IMR-90 (cell line): ENCODE measurements around the gene VPS13A. TPM values are rescaled to one million over a fixed set of nuclear protein-coding genes. Genes with fewer than 3 reads are reported as not detected.

Experiments
- ATAC-seq: fragments of 200-7000 bp; cut with Tn5 transposase; 2 replicates; pipeline ENCODE4 v1.9.1; 2020; ENCODE audit warnings: low read depth, mild to moderate bottlenecking, moderate library complexity
- BruUV-seq: library from RNA; stranded (reverse); fragments of 400-500 nt; replicated peaks from 2 replicates; lab custom pipeline; 2021; lab: Mats Ljungman, UMichigan
- CTCF ChIA-PET: fragments of 300-600 bp; formaldehyde crosslinking; extraction: SDS; loops from one replicate; lab custom pipeline; 2021; ENCODE audit warnings: antibody characterized with exemption; lab: Yijun Ruan, JAX
- POLR2A ChIA-PET: fragments of 300-600 bp; sonication (Branson Sonifier 250); formaldehyde crosslinking; loops from one replicate; lab custom pipeline; 2022; ENCODE audit warnings: antibody characterized with exemption; ENCODE audit not compliant: unreplicated experiment; lab: Charles Lee
- DNase-seq: peaks from one replicate; pipeline ENCODE4 v3.0.0; 2013
- H2AFZ ChIP-seq: replicated peaks from 2 replicates; pipeline ENCODE3; 2013; ENCODE audit warnings: low read length, mild to moderate bottlenecking; ENCODE audit not compliant: poor library complexity
- H2AK5ac ChIP-seq: 2 replicates; pipeline ENCODE4 v1.6.1; 2013; ENCODE audit warnings: low read depth, low read length, inconsistent platforms
- H2AK9ac ChIP-seq: replicated peaks from 2 replicates; pipeline ENCODE3; 2013; ENCODE audit warnings: mild to moderate bottlenecking, low read depth, low read length, moderate library complexity; ENCODE audit not compliant: poor library complexity
- H2BK120ac ChIP-seq: 2 replicates; pipeline ENCODE4 v1.6.1; 2013; ENCODE audit warnings: low read depth, low read length, inconsistent platforms
- H2BK15ac ChIP-seq: 3 replicates; pipeline ENCODE4 v1.6.1; 2013; ENCODE audit warnings: low read depth, low read length, inconsistent platforms
- H2BK20ac ChIP-seq: 2 replicates; pipeline ENCODE4 v1.6.1; 2013; ENCODE audit warnings: low read depth, mild to moderate bottlenecking, inconsistent platforms, low read length, moderate library complexity
- H2BK5ac ChIP-seq: 2 replicates; pipeline ENCODE4 v1.6.1; 2013; ENCODE audit warnings: mild to moderate bottlenecking, low read depth, low read length, inconsistent platforms; ENCODE audit not compliant: poor library complexity, severe bottlenecking
- H3K14ac ChIP-seq: replicated peaks from 2 replicates; pipeline ENCODE4 v1.6.1; 2013; ENCODE audit warnings: low read depth, low read length, inconsistent platforms
- H3K18ac ChIP-seq: 2 replicates; pipeline ENCODE4 v1.6.1; 2013; ENCODE audit warnings: low read depth, low read length, control low read depth
- H3K23ac ChIP-seq: 2 replicates; pipeline ENCODE4 v1.6.1; 2013; ENCODE audit warnings: low read depth, low read length, inconsistent platforms
- H3K27ac ChIP-seq: 2 replicates; pipeline ENCODE4 v1.5.1; 2013; ENCODE audit warnings: mild to moderate bottlenecking, control low read depth, low read length; ENCODE audit not compliant: insufficient read depth
- H3K27me3 ChIP-seq: 2 replicates; pipeline ENCODE4 v1.6.1; 2013; ENCODE audit warnings: low read length; ENCODE audit not compliant: control insufficient read depth, insufficient read depth
- H3K36me3 ChIP-seq: 2 replicates; pipeline ENCODE4 v1.6.1; 2013; ENCODE audit warnings: low read length, mixed read lengths; ENCODE audit not compliant: control insufficient read depth, insufficient read depth
- H3K4ac ChIP-seq: 2 replicates; pipeline ENCODE4 v1.6.1; 2013; ENCODE audit warnings: low read depth, low read length, inconsistent platforms
- H3K4me1 ChIP-seq: 2 replicates; pipeline ENCODE4 v1.6.1; 2013; ENCODE audit warnings: low read length, mixed read lengths; ENCODE audit not compliant: control insufficient read depth, insufficient read depth
- H3K4me2 ChIP-seq: 2 replicates; pipeline ENCODE4 v1.6.1; 2013; ENCODE audit warnings: low read depth, mild to moderate bottlenecking, control low read depth, low read length, moderate library complexity
- H3K4me3 ChIP-seq: 2 replicates; pipeline ENCODE4 v1.5.1; 2013; ENCODE audit warnings: low read depth, mild to moderate bottlenecking, control low read depth, low read length, moderate library complexity; ENCODE audit not compliant: insufficient read depth
- H3K56ac ChIP-seq: 2 replicates; pipeline ENCODE4 v1.6.1; 2013; ENCODE audit warnings: low read length, inconsistent platforms; ENCODE audit not compliant: insufficient read depth; ENCODE audit errors: extremely low read depth
- H3K79me1 ChIP-seq, 2 experiments: 2 replicates each; pipeline ENCODE4 v1.6.1; 2013; ENCODE audit warnings: low read length in 2 of 2, inconsistent platforms in 1 of 2, low read depth in 1 of 2
- H3K9ac ChIP-seq: 2 replicates; pipeline ENCODE4 v1.6.1; 2013; ENCODE audit warnings: low read depth, low read length, control low read depth
- H3K9me1 ChIP-seq: 2 replicates; pipeline ENCODE4 v1.6.1; 2013; ENCODE audit warnings: low read length, inconsistent platforms; ENCODE audit not compliant: insufficient read depth
- H3K9me3 ChIP-seq: 2 replicates; pipeline ENCODE4 v1.6.1; 2013; ENCODE audit warnings: low read length; ENCODE audit not compliant: control insufficient read depth, insufficient read depth
- H4K20me1 ChIP-seq: 2 replicates; pipeline ENCODE4 v1.6.1; 2013; ENCODE audit warnings: low read length, inconsistent platforms; ENCODE audit not compliant: insufficient read depth
- H4K5ac ChIP-seq: 2 replicates; pipeline ENCODE4 v1.6.1; 2013; ENCODE audit warnings: mild to moderate bottlenecking, low read depth, low read length, control low read depth
- H4K8ac ChIP-seq, 2 experiments: 2 replicates each; pipeline ENCODE4 v1.6.1; 2013; ENCODE audit warnings: low read depth in 2 of 2, low read length in 2 of 2, control low read depth in 1 of 2, inconsistent platforms in 1 of 2
- H4K91ac ChIP-seq: 2 replicates; pipeline ENCODE4 v1.6.1; 2013; ENCODE audit warnings: low read depth, low read length, inconsistent platforms; ENCODE audit not compliant: insufficient read depth
- CTCF ChIP-seq: conservative IDR thresholded peaks from 2 replicates; pipeline ENCODE4 v1.5.1; 2012; ENCODE audit warnings: mild to moderate bottlenecking, low read depth, low read length, improper control_type of control experiment
- NFE2L2 ChIP-seq: fragments of 150-350 bp; IDR thresholded peaks from 2 replicates; pipeline ENCODE4 v1.6.1; 2016; ENCODE audit warnings: low read depth, mild to moderate bottlenecking, low read length
- POLR2A ChIP-seq: IDR thresholded peaks from 2 replicates; pipeline ENCODE4 v1.6.1; 2012; ENCODE audit warnings: mild to moderate bottlenecking, low read depth, low read length
- RCOR1 ChIP-seq: IDR thresholded peaks from 2 replicates; pipeline ENCODE4 v1.6.1; 2012; ENCODE audit warnings: mild to moderate bottlenecking, low read length, improper control_type of control experiment; ENCODE audit not compliant: insufficient replicate concordance
- SMC3 ChIP-seq: fragments of 150-350 bp; IDR thresholded peaks from 2 replicates; pipeline ENCODE4 v1.6.1; 2016; ENCODE audit warnings: low read depth, mild to moderate bottlenecking, antibody characterized with exemption, low read length, moderate library complexity
- WGBS, 2 experiments: methylation state at CpG; one replicate each; pipeline versions ENCODE4 v1.1.5 to v1.1.7; 2013; ENCODE audit warnings: missing lambda C conversion rate in 2 of 2; ENCODE audit not compliant: insufficient read length in 1 of 2; ENCODE audit errors: extremely low coverage in 2 of 2; 5-methylcytosine and 5-hydroxymethylcytosine counted together
- dilution Hi-C: fragments of 300-500 bp; cut with HindIII; formaldehyde crosslinking; loops from one replicate; pipeline ENCODE4 v1.14.3; 2018; ENCODE audit warnings: low sequenced_read_pairs; ENCODE audit not compliant: unreplicated experiment
- in situ Hi-C: fragments of 300-500 bp; cut with MboI; formaldehyde crosslinking; loops from 3 replicates; pipeline ENCODE4 v1.14.3; 2019; ENCODE audit warnings: low sequenced_read_pairs, inconsistent platforms, mixed read lengths
- intact Hi-C: fragments of 100-400 bp; cut with micrococcal nuclease; formaldehyde crosslinking; loops from 2 replicates; pipeline ENCODE4 v1.10.0; 2022
- polyA plus RNA-seq, 3 experiments: library from polyadenylated mRNA; depleted of rRNA; stranded (reverse); fragments of >200 nt; gene quantifications; 2 replicates each; pipeline ENCODE4 v1.2.3, GENCODE V29; 2012; ENCODE audit warnings: low replicate concordance in 1 of 3
- total RNA-seq: library from RNA; depleted of rRNA; stranded (reverse); fragments of >200 nt; gene quantifications from 2 replicates; pipeline ENCODE4 v1.2.3, GENCODE V29; 2012

The VPS13A gene
- total and polyA plus RNA-seq, 2 of the 4 experiments (the other 2 are of a cell fraction) = 10.4 to 26.5 TPM

DNA sequence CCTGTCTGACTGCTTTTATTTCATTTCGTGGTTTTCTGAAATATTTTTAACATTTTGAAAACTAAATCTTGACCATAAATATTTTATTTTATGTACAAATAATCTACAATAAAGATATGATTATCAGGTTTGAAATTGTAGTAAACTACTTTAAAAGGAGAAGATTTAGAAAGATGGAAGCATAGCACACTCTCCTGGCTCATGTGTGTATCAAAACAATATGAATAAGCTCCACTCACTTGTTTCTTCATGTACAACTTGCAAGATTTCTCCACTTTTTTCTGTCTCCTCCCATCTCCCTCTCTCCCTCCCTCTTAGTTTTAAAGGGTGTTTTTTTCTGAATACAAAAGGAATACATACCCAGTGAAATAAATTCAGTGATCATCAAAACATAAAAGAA lies 15.4 kb upstream of the VPS13A start:
- no peak overlapping the region for H3K56ac ChIP-seq
- intact Hi-C loops = no loop called here
- CTCF ChIA-PET = no interaction called here
- no peak overlapping the region for H4K91ac ChIP-seq
- no peaks in the 10 kb centered on the region for H3K9me3 ChIP-seq
- H3K9me1 ChIP-seq = no peaks in the 10 kb centered on the region
- H2BK120ac ChIP-seq = no peak overlapping the region
- no peak overlapping the region for H2BK5ac ChIP-seq
- H4K20me1 ChIP-seq = no peaks in the 10 kb centered on the region
- H3K79me1 ChIP-seq = no peaks in the 10 kb centered on the region
- no peak overlapping the region for H2AK5ac ChIP-seq
- H3K9ac ChIP-seq = no peak overlapping the region
- in situ Hi-C loops = loop anchor here (25.0 kb wide), 1 partner anchor 350 kb away; no protein-coding TSS in a partner anchor
- POLR2A ChIA-PET = no interaction called here
- H4K8ac ChIP-seq = no peak overlapping the region
- no peak overlapping the region for H4K5ac ChIP-seq
- no peak overlapping the region for H3K18ac ChIP-seq
- H3K4me1 ChIP-seq = peaks cover 4% of the 10 kb centered on the region; the same call in 1 of the 2 replicates
- H3K4ac ChIP-seq = no peak overlapping the region
- dilution Hi-C loops = no loop called here
- no peak overlapping the region for H3K27ac ChIP-seq
- no peak for ATAC-seq
- no peak overlapping the region for H3K14ac ChIP-seq
- no peaks in the 10 kb centered on the region; the same call in 1 of the 2 replicates for H3K27me3 ChIP-seq
- no peak overlapping the region for H2AK9ac ChIP-seq
- H3K4me3 ChIP-seq = no peak overlapping the region
- no peaks in the 10 kb centered on the region for H3K36me3 ChIP-seq
- H3K23ac ChIP-seq = no peak overlapping the region
- no peak overlapping the region for H3K4me2 ChIP-seq
- no TSS peak for BruUV-seq
- no peak overlapping the region for H2AFZ ChIP-seq
- no peak overlapping the region for H2BK20ac ChIP-seq
- DNase-seq = no peak
- H2BK15ac ChIP-seq = no peak overlapping the region
- TF ChIP-seq POLR2A = no peak
- no peak for TF ChIP-seq SMC3
- TF ChIP-seq RCOR1 = no peak
- TF ChIP-seq NFE2L2 = no peak
- 0 out of 2 replicates have a peak, but pooled peaks have one; percentile 6 for TF ChIP-seq CTCF
- no CpG with 5 or more reads among the region's 1 CpG for WGBS, 2 experiments
